CD4-positive, CD25-positive, alpha-beta regulatory T cell (primary cell): ENCODE data around the gene LGR4. TPM values are rescaled to one million over a fixed set of nuclear protein-coding genes. Genes with fewer than 3 reads are reported as not detected.
"Not testable (repeated sequence)": the region's sequence is repeated elsewhere in the genome, so short reads cannot be mapped to it uniquely, and the experiment has no call there.

ENCODE experiments used
- ATAC-seq, 2 donors: fragments of 150-1000 bp; cut with Tn5 transposase; one replicate each; pipeline ENCODE4 v1.10.0; 2021; ENCODE audit warnings: low read depth in 2 of 2, moderate number of reproducible peaks in 2 of 2, moderate library complexity in 1 of 2
- DNase-seq, 3 donors: peaks; one replicate each; pipeline versions ENCODE4 v3.0.0 to v3.0.0-alpha.2; 2012 to 2022; ENCODE audit warnings: mixed read lengths in 1 of 3
- H3K27ac ChIP-seq: one replicate; pipeline ENCODE4 v1.7.0; 2013; ENCODE audit warnings: mild to moderate bottlenecking, low read length; ENCODE audit not compliant: insufficient read depth, poor library complexity, severe bottlenecking
- H3K27me3 ChIP-seq: one replicate; pipeline ENCODE4 v1.7.0; 2013; ENCODE audit warnings: low read length; ENCODE audit not compliant: control insufficient read depth, insufficient read depth
- H3K36me3 ChIP-seq: one replicate; pipeline ENCODE4 v1.7.0; 2013; ENCODE audit warnings: mild to moderate bottlenecking, low read length, moderate library complexity; ENCODE audit not compliant: control insufficient read depth, insufficient read depth
- H3K4me1 ChIP-seq: 2 replicates; pipeline ENCODE4 v1.7.0; 2013; ENCODE audit warnings: mild to moderate bottlenecking, low read length; ENCODE audit not compliant: insufficient read depth, control insufficient read depth, poor library complexity, severe bottlenecking
- H3K4me3 ChIP-seq: one replicate; pipeline ENCODE4 v1.7.0; 2013; ENCODE audit warnings: low read depth, mild to moderate bottlenecking, low read length, moderate library complexity
- H3K9me3 ChIP-seq, 2 experiments: 1 replicate in 1 of 2; 2 replicates in 1 of 2; pipeline ENCODE4 v1.7.0; 2013; ENCODE audit warnings: low read length in 2 of 2, mild to moderate bottlenecking in 1 of 2, moderate library complexity in 1 of 2; ENCODE audit not compliant: control insufficient read depth in 2 of 2
- H3K27ac Mint-ChIP-seq, 3 donors: one replicate each; pipeline ENCODE4 v1.8.0; 2020 to 2022; ENCODE audit warnings: mild to moderate bottlenecking in 3 of 3, mixed read lengths in 3 of 3, moderate library complexity in 2 of 3
- H3K27me3 Mint-ChIP-seq: one replicate; pipeline ENCODE4 v1.8.0; 2022; ENCODE audit warnings: mild to moderate bottlenecking, mixed read lengths
- H3K36me3 Mint-ChIP-seq: one replicate; pipeline ENCODE4 v1.8.0; 2020; ENCODE audit warnings: mixed read lengths
- H3K4me1 Mint-ChIP-seq, 4 donors: one replicate each; pipeline ENCODE4 v1.8.0; 2020 to 2022; ENCODE audit warnings: mixed read lengths in 4 of 4, mild to moderate bottlenecking in 1 of 4
- H3K4me3 Mint-ChIP-seq, 4 donors: one replicate each; pipeline ENCODE4 v1.8.0; 2020 to 2022; ENCODE audit warnings: mild to moderate bottlenecking in 4 of 4, mixed read lengths in 4 of 4, moderate library complexity in 3 of 4
- H3K9me3 Mint-ChIP-seq, 7 donors: one replicate each; pipeline ENCODE4 v1.8.0; 2020 to 2022; ENCODE audit warnings: mixed read lengths in 7 of 7, mild to moderate bottlenecking in 3 of 7, moderate library complexity in 2 of 7
- polyA plus RNA-seq, 4 donors: library from polyadenylated mRNA; unstranded; fragments of 300-500 nt; fragmentation: Illumina TruSeq; gene quantifications; one replicate each; pipeline ENCODE4 v1.2.3, GENCODE V29; 2021
- total RNA-seq: library from RNA; stranded (reverse); gene quantifications from one replicate; pipeline ENCODE4 v1.2.3, GENCODE V29; 2022

The LGR4 gene
- total and polyA plus RNA-seq, 5 donors from 2014 or later = 0.27 to 2.7 (median 0.45) TPM; not detected in 1

- no peaks in the 10 kb centered on the region for H3K4me1 ChIP-seq
- H3K9me3 ChIP-seq = no peaks in the 10 kb centered on the region
- no peaks in the 10 kb centered on the region for H3K4me1 Mint-ChIP-seq
- no peaks in the 10 kb centered on the region for H3K27me3 ChIP-seq
- DNase-seq = no peak
- no peak overlapping the region for H3K27ac ChIP-seq
- no peak overlapping the region for H3K4me3 ChIP-seq
- H3K27ac Mint-ChIP-seq = no peak overlapping the region
- ATAC-seq = no peak
- peaks cover 0 to 1% (median 0%) of the 10 kb centered on the region in 7 donors for H3K9me3 Mint-ChIP-seq
- H3K36me3 ChIP-seq = no peaks in the 10 kb centered on the region
- peaks cover 10% of the 10 kb centered on the region for H3K27me3 Mint-ChIP-seq
- H3K4me3 Mint-ChIP-seq = no peak overlapping the region
- no peaks in the 10 kb centered on the region for H3K36me3 Mint-ChIP-seq
These were observed 16.9 kb downstream of the LGR4 start for GRCh38 chr11:27455667-27456066.

- ATAC-seq (no peak), DNase-seq (no peak)
- peaks cover 0 to 2% (median 0%) of the 10 kb centered on the region in 7 donors for H3K9me3 Mint-ChIP-seq
- Histone ChIP-seq H3K27me3 (no peaks in the 10 kb centered on the region), H3K36me3 (no peaks in the 10 kb centered on the region), H3K4me3 (no peak overlapping the region), H3K9me3 (no peaks in the 10 kb centered on the region), H3K4me1 (no peaks in the 10 kb centered on the region), H3K27ac (no peak overlapping the region)
- no peaks in the 10 kb centered on the region for H3K36me3 Mint-ChIP-seq
- peaks cover 10% of the 10 kb centered on the region for H3K27me3 Mint-ChIP-seq
- H3K4me3 Mint-ChIP-seq = no peak overlapping the region
- no peaks in the 10 kb centered on the region for H3K4me1 Mint-ChIP-seq
- no peak overlapping the region for H3K27ac Mint-ChIP-seq
These were observed 18.9 kb downstream of the LGR4 start for GRCh38 chr11:27453701-27454100.

- Histone ChIP-seq H3K27ac (no peak overlapping the region), H3K4me3 (no peak overlapping the region), H3K36me3 (no peaks in the 10 kb centered on the region), H3K9me3 (no peaks in the 10 kb centered on the region), H3K27me3 (no peaks in the 10 kb centered on the region), H3K4me1 (no peaks in the 10 kb centered on the region)
- Mint-ChIP-seq H3K4me3 (peak overlapping the region in 1 of 4 donors; percentile 38), H3K27ac (no peak overlapping the region), H3K36me3 (no peaks in the 10 kb centered on the region), H3K27me3 (peaks cover 10% of the 10 kb centered on the region), H3K9me3 (peaks cover 0 to 2% (median 0%) of the 10 kb centered on the region in 7 donors), H3K4me1 (no peaks in the 10 kb centered on the region)
- DNase-seq (no peak), ATAC-seq (no peak)
These were observed 20.4 kb downstream of the LGR4 start for GRCh38 chr11:27452147-27452546.

GRCh38 chr11:27451244-27451965, 21.2 kb downstream of the LGR4 start:
- no peak overlapping the region for H3K27ac Mint-ChIP-seq
- H3K27me3 Mint-ChIP-seq = peaks cover 10% of the 10 kb centered on the region
- no peaks in the 10 kb centered on the region for H3K9me3 ChIP-seq
- no peak overlapping the region for H3K4me3 Mint-ChIP-seq
- no peak overlapping the region for H3K4me3 ChIP-seq
- no peaks in the 10 kb centered on the region for H3K36me3 Mint-ChIP-seq
- no peaks in the 10 kb centered on the region for H3K4me1 ChIP-seq
- DNase-seq = no peak
- H3K27ac ChIP-seq = no peak overlapping the region
- peaks cover 0 to 2% (median 0%) of the 10 kb centered on the region in 7 donors for H3K9me3 Mint-ChIP-seq
- ATAC-seq = no peak
- H3K27me3 ChIP-seq = no peaks in the 10 kb centered on the region
- H3K4me1 Mint-ChIP-seq = no peaks in the 10 kb centered on the region
- H3K36me3 ChIP-seq = no peaks in the 10 kb centered on the region

GRCh38 chr11:27448184-27448540, 24.4 kb downstream of the LGR4 start:
- not testable (repeated sequence) for DNase-seq

GRCh38 chr11:27447288-27448183, 25.1 kb downstream of the LGR4 start:
- H3K36me3 Mint-ChIP-seq = no peaks in the 10 kb centered on the region
- no peak for DNase-seq
- ATAC-seq = no peak
- Histone ChIP-seq H3K36me3 (no peaks in the 10 kb centered on the region), H3K4me3 (no peak overlapping the region), H3K27me3 (peaks cover 2% of the 10 kb centered on the region), H3K27ac (no peak overlapping the region), H3K4me1 (no peaks in the 10 kb centered on the region), H3K9me3 (no peaks in the 10 kb centered on the region)
- no peak overlapping the region for H3K27ac Mint-ChIP-seq
- H3K9me3 Mint-ChIP-seq = peaks cover 0 to 2% (median 0%) of the 10 kb centered on the region in 7 donors
- peaks cover 9% of the 10 kb centered on the region for H3K27me3 Mint-ChIP-seq
- no peak overlapping the region for H3K4me3 Mint-ChIP-seq
- H3K4me1 Mint-ChIP-seq = no peaks in the 10 kb centered on the region

More at GRCh38 chr11:27448184-27448540, 24.4 kb downstream of the LGR4 start:
- not testable (repeated sequence) for H3K9me3 Mint-ChIP-seq, H3K9me3 ChIP-seq, H3K27me3 ChIP-seq, H3K27ac ChIP-seq, H3K4me3 Mint-ChIP-seq, H3K4me1 Mint-ChIP-seq, H3K4me1 ChIP-seq, H3K36me3 Mint-ChIP-seq, ATAC-seq, H3K27ac Mint-ChIP-seq, H3K4me3 ChIP-seq, H3K36me3 ChIP-seq
- peaks cover 10% of the 10 kb centered on the region for H3K27me3 Mint-ChIP-seq

GRCh38 chr11:27445625-27446024, 27.0 kb downstream of the LGR4 start:
- H3K9me3 Mint-ChIP-seq = peaks cover 0 to 4% (median 0%) of the 10 kb centered on the region in 7 donors
- peaks cover 13% of the 10 kb centered on the region for H3K27me3 Mint-ChIP-seq
- Histone ChIP-seq H3K4me1 (no peaks in the 10 kb centered on the region), H3K27ac (no peak overlapping the region), H3K27me3 (peaks cover 2% of the 10 kb centered on the region), H3K4me3 (no peak overlapping the region), H3K36me3 (no peaks in the 10 kb centered on the region), H3K9me3 (no peaks in the 10 kb centered on the region)
- ATAC-seq = no peak
- no peak overlapping the region for H3K27ac Mint-ChIP-seq
- no peaks in the 10 kb centered on the region for H3K4me1 Mint-ChIP-seq
- no peak overlapping the region for H3K4me3 Mint-ChIP-seq
- peaks cover 5% of the 10 kb centered on the region for H3K36me3 Mint-ChIP-seq
- no peak for DNase-seq
